Occipital lobe (tissue), 2 donors: ENCODE measurements around the gene CNNM2. TPM values are rescaled to one million over a fixed set of nuclear protein-coding genes. Genes with fewer than 3 reads are reported as not detected.
"Not testable (repeated sequence)": the region's sequence is repeated elsewhere in the genome, so short reads cannot be mapped to it uniquely, and the experiment has no call there.

ENCODE experiments used
- DNase-seq: peaks from one replicate; lab custom pipeline; 2025; lab: John Stamatoyannopoulos, UW
- total RNA-seq: library from RNA; depleted of rRNA; stranded (reverse); fragments of >200 nt; gene quantifications from one replicate; pipeline ENCODE4 v1.2.3, GENCODE V29; 2014

CNNM2 gene
- total RNA-seq, 1 donor from 2014 or later, result 7.6 TPM

DNA sequence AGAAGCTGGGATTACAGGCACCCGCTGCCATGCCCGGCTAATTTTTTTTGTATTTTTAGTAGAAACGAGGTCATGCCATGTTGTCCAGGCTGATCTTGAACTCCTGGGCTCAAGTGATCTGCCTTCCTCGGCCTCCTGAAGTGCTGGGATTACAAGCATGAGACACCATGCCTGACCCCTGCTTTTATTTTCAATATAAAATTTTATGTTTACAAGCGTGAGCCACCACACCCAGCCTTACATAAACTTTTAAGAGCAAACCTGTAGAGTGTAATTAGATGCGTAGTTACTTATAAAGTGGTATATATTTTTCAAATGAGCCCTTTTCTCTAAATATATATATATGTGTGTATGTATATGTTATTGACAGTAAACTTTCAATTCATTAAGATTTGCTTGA, 8.7 kb downstream of the CNNM2 start:
- DNase-seq, result no peak

DNA sequence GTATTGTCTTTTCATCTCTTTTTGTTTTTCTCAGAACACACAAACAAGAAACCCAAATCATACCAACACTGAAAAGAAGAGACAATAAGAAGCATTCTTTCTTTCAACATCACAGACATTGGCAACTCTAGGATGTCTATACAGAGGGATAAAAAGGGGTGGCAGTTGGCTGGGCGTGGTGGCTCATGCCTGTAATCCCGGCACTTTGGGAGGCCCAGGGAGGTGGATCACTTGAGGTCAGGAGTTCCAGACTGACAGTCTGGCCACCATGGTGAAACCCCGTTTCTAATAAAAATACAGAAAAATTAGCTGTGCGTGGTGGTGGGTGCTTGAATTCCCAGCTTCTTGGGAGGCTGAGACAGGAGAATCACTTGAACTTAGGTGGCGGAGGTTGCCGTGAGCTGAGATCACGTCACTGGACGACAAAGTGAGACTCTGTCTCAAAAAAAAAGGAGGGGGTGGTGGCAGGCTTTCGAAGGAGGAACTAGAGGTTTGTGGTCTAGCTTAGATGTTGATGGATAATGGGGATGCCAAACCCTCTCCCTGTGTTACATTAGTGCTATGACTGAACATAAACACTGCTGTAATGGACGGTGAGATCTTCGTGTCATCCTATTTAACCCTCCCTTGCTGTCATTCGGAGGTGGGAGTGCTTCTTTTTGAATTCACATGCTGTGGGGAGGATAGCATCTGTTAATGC, 9.4 kb downstream of the CNNM2 start:
- DNase-seq, result no peak

GRCh38 chr10:102928442-102928841, 10.3 kb downstream of the CNNM2 start:
- not testable (repeated sequence) for DNase-seq

GRCh38 chr10:102930720-102931119, 12.6 kb downstream of the CNNM2 start:
- DNase-seq, result no peak

DNA sequence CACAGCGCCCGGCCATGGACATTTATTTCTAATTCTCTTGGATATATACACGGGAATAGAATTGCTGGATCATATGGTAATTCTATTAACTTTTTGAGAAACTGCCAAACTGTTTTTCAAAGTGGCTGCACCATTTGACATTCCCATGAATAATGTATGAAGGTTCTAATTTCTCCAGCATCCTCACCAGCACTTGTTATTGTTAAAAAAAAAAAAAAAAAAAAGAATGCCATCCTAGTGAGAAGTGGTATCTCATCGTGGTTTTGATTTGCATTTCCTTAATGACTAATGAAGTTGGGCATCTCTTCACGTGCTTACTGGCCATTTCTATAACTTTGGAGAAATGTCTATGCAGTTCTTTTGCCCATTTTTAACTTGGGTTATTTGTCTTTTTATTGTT, 13.5 kb downstream of the CNNM2 start:
- no peak for DNase-seq

GRCh38 chr10:102935505-102935904, 17.4 kb downstream of the CNNM2 start:
- DNase-seq, result no peak

- DNase-seq, result no peak
These were observed 18.0 kb downstream of the CNNM2 start for GRCh38 chr10:102935939-102936605.

- DNase-seq, result no peak
These were observed 23.3 kb downstream of the CNNM2 start for GRCh38 chr10:102941401-102941800.

DNA sequence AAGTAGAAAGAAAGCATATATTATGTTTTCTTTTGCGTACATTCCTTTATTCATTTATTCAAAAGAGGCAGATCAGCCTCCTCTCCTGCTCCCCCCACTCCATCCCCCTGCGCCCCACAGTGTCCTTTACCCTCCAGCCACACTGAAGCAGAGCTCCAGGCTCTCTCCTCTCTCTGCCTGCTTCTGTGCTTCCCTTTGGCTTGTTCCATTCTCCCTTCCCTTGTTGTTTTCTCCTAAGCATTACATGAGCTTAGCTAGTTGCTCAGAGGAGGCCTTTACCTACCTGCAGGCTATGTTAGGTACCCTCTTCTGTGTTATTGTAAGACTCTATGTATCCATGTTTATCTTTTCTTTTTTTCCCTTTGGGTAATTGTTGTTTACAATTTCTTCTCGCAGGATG, 27.4 kb downstream of the CNNM2 start:
- DNase-seq, result no peak

DNA sequence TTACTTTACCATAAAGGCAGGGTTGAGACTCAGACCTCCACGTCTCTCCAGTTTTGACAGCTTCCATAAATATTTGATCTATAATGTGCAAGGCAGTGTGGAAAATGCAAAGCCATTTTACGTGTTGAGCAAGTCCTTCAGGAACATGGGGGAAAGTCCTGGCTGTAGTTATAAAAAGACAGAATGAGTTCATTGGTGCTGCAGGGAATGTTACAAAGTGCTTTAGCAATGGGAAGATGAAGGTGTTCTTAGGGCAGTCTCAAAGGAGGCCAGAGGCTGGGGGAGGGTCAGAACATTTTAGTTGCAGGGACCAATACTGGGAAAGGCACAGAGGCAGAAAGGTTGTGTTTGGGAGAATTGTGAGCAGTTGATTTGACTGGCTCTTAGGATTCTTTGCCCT, 27.9 kb downstream of the CNNM2 start:
- DNase-seq, result no peak

DNA sequence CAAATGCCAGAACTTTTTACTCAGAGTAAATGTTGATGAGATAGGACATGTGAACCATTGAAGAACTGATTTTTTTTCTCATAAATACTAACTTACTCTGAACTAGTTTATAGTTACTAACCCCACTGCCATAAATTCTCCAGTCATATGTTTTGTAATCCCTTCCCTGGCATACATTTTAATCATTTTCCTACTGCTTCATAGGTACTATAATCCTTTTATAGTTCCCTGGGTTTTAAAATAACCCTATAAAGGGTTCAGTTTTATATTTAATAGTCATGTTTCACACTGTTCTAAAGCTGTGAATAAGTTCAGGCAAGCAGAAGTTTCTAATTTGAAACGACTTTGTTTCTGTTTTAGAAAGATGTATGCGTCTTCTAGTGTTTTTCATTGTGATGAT, 28.9 kb downstream of the CNNM2 start:
- no peak for DNase-seq

- no peak for DNase-seq
These were observed 30.1 kb downstream of the CNNM2 start for GRCh38 chr10:102948176-102948575.

DNA sequence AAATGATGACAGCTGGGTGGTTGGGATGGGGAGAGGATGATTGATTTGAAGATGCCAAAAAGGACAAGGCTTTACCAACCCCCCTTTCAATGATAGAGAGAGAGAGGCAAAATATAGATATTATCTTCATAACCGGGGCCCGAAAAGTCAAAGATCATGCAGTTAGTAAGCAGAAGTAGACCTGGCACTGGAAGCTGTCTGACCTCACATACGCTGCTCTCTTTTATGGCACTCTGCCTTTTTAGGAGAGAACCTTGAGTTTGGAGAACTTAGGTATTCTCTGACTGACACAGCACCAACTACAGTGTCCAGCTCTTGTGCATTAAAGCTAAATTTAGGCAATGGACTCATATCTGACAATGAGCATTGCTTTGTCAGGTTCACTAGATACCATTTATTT, 30.7 kb downstream of the CNNM2 start:
- DNase-seq, result no peak

DNA sequence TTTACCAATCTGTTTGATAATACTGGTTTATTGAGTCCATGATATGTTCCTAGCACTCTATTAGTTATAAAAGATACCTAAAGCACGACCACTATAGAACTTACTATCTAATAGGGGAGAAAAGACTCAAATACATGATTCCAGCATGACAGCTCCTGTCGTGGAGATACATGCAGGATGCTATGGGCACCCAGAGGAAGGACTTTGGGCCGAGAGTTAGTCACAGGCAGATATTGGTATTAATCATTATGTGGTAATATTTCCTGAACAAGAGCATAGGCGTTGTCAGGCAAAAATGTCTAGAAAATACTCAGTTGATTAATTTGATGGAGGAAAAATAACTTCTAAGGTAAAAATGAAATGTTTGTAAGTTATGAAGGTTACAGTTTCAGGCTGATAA, 31.8 kb downstream of the CNNM2 start:
- no peak for DNase-seq

DNA sequence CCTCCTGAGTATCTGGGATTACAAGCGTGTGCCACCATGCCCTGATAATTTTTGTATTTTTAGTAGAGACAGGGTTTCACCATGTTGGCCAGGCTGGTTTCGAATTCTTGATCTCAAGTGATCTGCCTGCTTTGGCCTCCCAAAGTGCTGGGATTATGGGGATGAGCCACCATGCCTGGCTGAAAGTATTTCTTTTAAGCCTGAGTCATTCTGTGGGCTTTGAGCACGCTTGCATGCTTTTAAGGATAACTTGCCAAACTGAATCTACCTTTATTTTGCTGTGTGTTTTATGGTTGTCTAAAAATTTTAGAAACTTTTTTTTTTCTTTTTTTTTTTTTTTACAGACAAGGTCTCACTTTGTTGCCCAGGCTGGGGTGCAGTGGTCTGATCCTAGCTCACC, 33.2 kb downstream of the CNNM2 start:
- DNase-seq, result no peak

DNA sequence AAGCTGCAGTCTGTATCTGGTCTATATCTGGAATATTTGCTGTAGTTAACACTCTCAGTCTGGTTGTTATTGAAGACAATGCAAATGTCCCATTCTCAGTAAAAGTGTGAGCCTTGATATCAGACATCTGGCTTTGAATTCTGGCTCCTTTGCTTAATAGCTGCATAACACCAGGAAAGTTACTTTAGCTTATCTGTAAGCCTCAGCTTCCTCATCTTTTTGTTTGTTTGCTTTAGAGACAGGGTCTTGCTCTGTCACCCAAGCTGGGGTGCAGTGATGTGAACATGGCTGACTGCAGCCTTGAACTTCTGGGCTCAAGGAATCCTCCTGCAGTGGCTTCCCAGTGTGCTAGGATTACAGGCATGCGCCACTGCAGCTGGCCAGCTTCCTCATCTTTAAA, 41.3 kb downstream of the CNNM2 start:
- no peak for DNase-seq

GRCh38 chr10:102960157-102960556, 42.1 kb downstream of the CNNM2 start:
- DNase-seq, result no peak

DNA sequence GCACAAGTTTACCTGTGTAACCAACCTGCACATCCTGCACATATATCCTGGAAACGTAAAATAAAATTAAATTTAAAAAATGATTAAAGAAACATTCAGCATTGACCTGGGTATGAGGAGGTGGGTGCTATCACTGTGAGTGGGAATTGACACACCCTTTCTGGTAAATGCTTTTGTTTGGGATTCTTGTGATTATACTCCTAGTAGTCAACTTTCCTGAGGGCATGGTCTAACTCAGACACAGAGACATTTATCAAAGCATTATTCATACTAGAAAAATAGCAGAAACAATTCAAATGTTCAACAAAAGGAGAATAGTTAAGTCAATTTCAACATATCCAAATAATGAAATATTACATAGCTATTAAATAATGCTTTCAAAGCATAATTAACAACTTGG, 44.2 kb downstream of the CNNM2 start:
- DNase-seq, result no peak

DNA sequence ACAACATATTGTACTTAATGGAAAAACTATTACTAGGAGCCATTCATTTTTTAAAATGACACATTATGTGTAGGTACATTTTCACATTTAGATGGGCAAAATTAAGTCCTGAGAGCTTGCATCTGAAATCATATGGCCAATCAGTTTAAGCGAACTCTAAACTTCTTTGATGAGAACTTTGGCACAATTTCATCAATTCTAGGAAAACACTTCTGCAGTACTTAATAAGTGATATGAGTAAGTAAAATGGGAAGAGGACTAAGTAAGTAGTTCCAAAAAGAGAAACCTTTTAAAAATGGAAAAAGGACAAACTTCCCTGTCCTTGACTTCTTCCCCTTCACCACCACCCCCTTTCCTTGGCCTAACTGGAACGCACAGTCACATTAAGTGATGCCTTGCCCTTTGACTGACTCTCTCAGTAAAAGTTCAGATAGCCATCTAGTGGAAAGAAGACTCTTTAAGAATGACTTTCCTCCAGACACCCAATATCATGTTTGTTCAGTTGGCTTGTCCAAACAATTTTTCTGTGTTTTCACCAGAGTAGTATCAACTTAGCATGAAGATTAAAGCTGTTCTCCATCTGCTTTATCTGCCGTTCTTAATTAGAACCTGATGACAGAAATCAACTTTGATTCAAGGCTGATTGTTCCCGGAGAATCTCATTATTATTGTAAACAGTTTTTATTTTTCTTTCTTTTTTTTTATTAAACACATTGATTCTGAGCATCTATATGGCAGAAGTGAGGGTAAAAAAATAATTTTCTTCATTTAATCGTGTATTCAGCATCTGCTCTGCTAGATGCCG, 45.1 kb downstream of the CNNM2 start:
- no peak for DNase-seq

GRCh38 chr10:102963756-102964025, 45.6 kb downstream of the CNNM2 start:
- DNase-seq, result no peak

GRCh38 chr10:102964064-102964463, 46.0 kb downstream of the CNNM2 start:
- DNase-seq, result not testable (repeated sequence)

DNA sequence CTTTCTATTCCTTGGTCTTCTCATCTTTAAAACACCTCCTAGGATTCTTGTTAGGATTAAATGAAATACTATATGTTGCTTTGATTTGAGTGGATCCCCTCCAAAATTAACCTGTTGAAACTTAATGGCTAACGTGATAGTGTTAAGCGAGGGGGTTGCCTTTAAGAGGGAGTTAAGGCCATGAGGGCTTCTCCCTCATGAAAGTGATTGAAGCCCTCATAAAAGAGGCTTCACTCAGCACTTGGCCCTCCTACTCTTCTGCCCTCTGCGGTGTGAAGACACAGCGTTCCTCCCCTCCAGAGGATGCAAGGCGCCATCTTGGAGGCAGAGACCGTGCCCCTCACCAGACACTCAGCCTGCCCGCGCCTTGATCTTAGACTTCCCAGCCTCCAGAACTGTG, 46.6 kb downstream of the CNNM2 start:
- DNase-seq, result no peak

GRCh38 chr10:102965311-102965851, 47.3 kb downstream of the CNNM2 start:
- DNase-seq, result no peak
